ENCODE results near the gene PRKCI.

GRCh38 chr3:170205302-170205701 is 16.9 kb upstream of the PRKCI start:
- TF ChIP-seq CTCF (IDR thresholded peaks at IDR 0.05) (no peak), NR2C2 (CRISPR knock-in tag; IDR thresholded peaks at IDR 0.05) (no peak), ATF3 (CRISPR knock-in tag; conservative IDR thresholded peaks at IDR 0.05) (no peak), SP1 (CRISPR knock-in tag; conservative IDR thresholded peaks at IDR 0.05) (no peak), ETV6 (CRISPR knock-in tag; IDR thresholded peaks at IDR 0.05) (no peak)

Measured in WTC11 (cell line).